A204.1 (cell line): ENCODE data around the gene TPP2.

Experiments used
- FAIRE-seq: peaks from 2 replicates; lab custom pipeline; 2012; peaks lifted over from hg19 to GRCh38; lab: Jason Lieb, UNC

The TPP2 gene

DNA sequence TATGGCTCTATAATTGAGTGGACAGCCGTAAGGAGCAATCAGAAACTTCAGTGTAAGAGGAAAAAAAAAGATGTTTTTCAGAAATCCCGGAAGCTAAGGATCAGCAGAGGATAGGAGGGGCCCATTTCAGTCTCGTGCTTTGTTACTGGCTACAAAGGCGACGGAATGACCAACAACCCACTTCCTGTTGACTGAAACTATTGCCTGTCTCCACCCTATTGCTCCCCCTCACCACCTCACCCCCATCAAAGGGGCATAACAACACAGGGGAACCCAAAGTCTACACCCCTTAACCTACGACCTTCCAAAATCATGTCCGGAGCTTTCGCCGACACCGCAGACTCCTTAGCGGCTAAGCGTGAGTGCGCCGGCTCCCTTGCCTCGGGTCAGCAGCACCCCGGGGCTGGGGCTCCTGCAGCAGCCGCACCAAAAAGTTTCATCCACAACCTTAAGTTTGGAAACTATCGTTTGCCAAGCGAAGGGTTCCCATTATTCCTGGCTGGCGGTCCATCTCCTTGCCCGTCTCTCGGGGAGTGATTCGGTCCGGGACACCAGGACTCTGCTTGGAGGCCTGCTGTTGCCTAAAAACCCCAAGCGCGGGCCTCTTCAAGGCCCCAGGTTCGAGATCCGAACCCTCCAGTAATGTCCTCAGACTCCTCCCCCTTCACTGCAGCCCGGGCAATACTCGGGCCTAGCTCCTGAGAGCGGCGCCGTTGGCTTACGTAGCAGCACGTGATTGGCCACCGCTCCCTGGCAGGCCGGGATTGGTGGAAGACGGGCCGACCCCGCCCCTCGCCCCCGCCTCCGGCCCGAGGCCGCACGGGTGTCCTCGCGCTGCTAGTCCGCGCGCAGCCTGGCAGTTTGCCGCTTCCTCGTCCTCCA is at the start of gene TPP2:
TPP2 (plus strand) TSS at position 840 of the 882 bp plus-strand sequence. CDS start 53 bp downstream, outside the sequence.
- FAIRE-seq: peak; percentile 84

DNA sequence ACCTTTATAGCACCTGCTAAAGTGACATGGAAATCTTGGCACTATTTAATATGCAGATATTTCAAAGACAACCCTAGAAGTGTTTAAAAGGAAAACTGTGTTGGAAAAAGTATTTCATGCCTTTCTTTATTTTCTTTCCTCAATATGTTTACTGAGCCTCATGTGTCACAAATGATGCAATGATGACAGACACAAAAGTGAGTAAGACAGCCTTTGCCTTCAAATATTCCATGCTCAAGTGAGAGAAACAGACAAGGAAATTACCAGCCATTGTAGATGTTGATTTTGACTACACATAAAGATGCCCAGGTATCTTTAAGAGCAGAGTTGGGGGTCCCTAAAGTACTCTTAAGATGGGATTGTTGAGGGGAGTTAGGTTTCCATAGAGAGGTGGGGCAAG is 48.0 kb upstream of the TPP2 start:
- FAIRE-seq: no peak

DNA sequence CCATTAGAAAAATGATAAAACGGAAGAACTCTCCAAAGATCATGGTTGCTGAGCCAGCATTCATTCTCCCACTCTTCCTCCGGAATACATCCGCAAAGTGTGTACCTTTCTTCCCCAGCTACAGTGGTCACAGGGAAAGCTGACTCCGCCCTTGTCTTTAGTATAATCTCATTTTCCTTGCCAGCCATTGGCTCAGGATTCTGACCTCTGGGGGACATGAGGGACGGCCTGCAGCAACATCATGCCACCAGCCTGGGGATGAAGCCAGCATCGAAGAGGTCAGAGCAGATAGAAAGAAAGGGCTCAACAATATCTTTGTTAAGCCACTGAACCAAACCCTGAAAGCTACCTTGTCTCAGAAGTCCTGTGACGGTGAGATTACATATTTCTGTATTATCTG is 46.3 kb upstream of the TPP2 start:
- FAIRE-seq: no peak

DNA sequence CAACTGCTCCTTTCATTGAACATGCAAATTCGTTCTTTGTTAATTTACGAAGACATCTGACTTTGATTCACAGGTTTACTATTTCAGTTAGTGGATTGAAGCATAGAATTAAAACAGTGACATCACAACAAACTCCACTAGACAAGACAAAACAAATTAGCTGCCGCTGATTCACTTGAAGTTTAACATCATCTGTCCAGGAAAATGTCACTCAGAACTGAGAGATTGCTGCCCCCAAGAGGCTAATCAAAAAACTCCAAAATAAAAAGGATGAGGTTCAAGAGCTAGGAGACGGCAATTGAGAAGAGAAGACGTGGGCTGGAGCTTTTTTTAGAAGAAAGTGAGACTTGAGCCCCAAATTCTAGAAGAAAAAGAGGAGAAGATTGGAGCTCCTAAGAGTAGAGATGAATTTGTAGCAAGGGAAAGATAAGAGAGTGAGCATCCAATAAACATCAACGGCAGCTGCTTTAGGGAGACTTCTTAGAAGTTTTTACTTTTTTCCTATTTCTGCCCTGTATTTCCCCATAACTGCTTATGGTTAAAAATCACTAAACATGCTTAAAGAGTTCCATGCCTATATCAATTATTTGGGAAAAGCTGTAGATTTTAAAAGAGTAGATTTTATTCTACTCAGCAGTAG is 40.8 kb upstream of the TPP2 start:
- FAIRE-seq: peak; percentile 91

DNA sequence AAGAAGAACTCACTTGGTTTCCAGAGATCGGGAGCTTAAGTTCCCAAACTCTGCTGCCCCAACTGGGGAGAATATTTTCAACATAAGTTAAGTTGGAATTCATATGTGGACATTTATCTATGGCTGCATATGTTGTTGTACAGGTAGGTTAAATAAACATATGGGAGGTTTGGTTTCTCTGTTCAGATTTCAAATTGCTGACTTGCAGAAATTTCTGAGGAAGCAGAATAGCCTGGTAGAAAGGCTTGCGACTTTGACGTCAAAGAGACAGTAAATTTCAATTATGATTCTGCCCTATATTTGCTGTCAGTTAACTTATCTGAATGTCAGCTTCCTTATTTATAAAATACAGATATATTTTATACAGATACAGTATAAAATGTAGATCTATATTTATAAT is 40.0 kb upstream of the TPP2 start:
- no peak for FAIRE-seq

DNA sequence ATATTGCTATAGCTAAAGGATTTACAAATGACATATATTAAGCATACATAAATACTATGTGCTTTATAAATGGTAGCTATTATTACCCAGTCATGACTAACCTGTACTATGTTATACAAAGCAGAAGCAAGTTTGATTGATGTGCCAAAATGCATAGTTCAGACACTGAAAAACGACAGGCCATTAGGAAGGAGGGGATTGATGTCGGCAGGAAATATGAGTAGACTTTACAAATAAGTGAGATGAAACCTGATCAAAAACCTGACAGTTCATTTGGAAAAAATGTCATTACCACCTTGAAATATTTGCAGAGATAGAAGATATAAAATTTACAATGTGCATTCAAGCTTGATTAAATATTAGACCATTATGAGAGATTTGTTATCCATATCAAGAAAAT is 38.8 kb upstream of the TPP2 start:
- FAIRE-seq: no peak

DNA sequence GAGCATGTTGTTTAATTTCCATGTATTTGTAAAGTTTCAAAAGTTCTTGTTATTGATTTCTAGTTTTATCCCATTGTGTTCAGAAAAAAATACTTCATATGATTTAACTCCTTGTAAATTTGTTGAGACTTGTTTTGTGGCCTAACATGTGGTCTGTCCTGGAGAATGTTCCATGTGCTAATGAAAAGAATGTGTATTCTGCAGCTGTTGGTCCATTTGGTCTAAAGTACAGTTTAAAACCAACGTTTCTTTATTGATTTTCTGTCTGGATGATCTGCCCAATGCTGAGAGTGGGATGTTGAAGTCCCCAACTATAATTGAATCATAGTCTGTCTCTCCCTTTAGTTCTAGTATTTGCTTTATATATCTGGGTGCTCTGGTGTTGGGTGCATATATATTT is 34.9 kb upstream of the TPP2 start:
- FAIRE-seq: no peak

DNA sequence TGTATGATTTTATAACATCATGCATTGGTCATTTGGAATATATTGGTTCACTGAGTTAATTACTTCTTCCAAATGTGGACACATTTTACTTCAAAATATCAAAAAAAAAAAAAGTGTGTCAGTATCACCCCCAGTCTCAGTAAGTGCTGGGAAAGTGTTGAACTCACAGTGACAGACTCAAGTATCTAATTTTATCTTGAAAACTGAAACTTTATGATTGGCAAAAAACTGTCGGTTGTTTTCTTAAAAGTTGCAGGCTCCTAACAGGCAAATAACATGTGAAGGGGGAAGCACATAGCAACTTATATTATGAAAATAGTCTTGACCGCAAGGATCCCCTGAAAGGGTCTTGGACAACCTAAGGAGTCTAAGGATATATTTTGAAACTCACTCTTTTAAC is 33.5 kb upstream of the TPP2 start:
- FAIRE-seq: no peak

DNA sequence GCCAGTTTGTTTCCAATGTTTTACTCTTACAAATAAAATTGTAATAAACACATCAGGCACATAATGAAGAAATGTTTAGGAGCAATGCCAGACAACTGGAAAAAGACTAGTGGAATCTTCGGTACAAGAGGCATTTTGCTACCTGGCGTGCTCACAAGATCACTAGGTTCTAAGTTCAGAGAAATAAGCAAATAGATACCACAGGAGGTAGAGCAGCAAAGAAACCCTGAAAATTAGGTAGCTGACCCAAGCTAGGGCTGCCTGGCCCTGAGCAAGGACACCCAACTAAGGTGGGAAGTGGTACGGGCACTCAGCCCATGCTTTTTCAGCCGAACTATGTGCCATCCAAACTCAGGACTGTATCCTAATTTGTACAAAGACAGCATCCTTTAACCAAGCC is 32.2 kb upstream of the TPP2 start:
- FAIRE-seq: no peak

DNA sequence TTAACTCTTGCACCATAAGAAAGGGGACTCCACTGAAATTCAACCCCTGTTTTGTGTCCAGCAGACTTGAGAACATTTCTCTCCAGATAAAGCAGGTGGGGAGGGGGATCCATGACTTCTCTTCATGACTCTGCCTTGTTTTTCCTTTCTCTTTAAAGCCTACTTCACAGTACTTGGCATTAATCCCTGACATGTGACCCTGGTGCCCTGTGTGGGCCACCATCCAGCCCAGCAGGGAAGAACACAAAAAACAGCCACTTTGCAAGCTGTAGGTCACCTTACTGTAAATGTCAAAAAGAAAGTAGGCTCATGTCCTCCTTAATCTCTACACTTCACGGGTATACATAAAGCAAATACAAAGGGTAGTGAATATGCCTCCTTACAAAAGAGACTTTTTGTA is 30.3 kb upstream of the TPP2 start:
- FAIRE-seq: no peak

DNA sequence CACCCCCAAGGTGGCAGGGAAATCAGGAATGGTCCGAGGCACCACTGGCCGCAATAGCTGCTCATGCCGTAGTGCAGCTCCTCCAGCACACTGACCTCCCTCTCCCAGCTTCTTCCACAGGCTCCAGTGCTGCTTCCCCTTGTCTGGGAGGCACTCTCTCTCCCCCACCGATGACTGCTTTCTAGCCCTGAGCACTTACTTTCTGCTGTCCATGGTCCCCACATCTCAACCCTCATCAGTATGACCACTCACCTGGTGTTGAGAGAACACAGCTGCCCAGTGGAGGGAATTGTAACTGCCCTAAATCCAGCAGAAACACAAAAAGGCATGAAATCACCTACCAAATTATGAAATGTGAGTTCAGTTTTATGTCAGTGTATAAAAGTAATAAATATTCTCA is 28.9 kb upstream of the TPP2 start:
- no peak for FAIRE-seq

DNA sequence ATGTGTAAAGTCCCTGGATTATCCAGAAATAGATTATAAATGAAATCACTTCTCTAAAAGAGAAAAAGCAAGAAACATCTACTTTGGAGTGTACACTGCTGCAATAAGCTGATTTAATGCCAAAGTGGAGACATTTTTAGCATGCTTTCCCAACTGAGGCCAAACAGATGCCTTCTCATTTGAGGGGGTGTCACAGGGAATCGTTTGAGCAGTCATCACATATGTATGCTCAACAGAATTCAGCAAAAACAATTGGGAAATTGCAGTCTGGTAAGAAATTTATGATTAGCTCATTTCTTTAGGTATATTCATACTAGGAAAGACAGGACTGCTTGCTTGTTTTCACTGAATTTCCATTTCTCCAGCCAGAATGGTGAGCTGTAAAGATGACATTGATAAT is 27.3 kb upstream of the TPP2 start:
- no peak for FAIRE-seq

DNA sequence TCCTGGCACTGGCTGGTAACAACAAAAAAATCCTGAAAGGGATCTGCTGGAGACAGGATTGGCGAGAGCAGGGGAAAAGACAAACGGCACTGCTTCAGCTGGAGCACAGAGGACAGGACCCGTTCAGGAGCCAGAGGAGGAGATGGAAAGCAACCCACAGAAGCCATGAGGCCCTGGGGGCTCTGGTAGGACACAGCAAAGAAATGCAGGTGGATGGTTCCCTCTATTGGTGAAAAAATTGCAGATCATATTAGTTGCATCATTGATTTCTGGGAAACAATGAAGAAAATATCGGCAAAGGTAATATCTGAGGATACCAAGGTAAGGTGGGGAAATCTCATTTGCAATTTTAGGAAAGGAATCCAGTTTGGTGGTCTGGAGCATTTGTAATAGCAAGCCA is 25.7 kb upstream of the TPP2 start:
- no peak for FAIRE-seq

DNA sequence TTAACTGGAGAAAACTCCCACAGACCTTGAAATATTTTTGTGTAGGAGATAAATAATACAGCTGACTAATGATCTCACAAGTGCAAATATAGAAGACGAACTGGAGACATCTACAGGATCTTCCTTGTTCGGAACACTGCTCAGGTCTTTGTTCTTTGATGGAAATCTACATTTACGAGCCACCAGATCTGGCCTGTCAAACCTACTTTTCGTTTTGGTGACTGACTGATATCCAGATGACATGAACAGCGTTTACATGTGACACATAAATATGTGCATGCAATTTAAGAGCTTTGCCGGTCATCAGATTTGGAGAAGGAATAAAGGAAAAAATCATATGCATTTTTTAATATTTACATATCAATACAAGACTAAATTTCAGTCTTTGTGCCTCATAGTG is 24.5 kb upstream of the TPP2 start:
- no peak for FAIRE-seq

DNA sequence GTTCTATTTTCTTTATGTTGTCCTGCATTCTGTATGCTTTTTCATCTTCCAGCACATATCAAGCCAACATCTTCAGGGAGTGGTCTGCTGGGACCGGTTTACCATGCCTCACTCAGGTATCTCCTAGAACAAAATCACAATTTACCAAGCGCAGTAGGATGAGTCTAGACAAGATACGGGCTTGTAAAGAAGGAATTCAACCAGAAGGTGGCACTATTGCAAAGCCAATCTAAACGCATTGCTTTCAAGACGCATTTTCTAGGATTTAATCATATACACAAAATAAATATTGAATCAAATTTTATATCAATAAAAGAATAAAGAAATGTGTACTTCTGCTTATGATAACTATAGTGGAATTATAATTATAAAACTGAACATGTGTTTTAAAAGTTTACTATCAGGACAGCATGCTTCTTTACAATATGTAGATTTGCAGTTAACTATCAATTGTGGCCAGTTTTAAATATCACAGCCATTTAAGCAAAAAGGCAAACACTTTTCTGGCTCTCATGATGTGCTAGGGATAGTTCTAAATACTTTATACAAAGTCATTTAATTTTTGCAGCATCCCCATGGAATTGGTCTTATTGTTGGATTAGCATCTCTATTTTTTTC is 16.1 kb upstream of the TPP2 start:
- peak; percentile 94 for FAIRE-seq

DNA sequence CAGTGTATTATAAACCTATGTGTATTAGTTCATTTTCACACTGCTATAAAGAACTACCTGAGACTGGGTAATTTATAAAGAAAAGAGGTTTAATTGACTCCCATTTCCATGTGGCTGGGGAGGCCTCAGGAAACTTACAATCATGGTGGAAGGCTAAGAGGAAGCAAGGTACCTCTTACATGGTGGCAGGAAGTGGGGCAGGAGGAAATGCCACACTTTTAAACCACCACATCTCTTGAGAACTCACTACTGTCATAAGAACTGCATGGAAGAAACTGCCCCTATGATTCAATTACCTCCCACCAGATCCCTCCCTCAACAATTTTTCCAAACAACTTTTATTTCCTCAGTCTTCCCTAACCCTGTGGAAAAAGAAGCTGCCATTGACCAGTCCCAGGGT is 14.5 kb upstream of the TPP2 start:
- no peak for FAIRE-seq

DNA sequence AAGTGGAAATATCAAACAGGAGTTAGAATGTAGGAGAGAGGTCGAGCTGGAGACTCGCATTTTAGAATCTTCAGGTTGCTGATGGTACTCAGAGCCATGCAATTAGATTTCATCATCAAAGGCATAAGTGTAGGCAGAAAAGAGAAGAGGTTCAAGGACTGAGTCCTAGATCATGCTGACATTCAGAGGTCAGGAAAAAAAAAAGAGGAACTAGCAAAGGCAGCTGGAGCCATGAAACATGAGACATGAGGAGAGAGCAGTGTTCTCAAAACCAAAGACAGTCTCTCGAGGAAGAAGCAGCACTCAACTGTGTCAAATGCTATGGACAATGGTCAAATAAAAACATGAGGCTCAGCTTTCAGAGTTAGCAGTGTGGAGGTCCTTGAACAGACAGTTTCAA is 12.4 kb upstream of the TPP2 start:
- FAIRE-seq: no peak

DNA sequence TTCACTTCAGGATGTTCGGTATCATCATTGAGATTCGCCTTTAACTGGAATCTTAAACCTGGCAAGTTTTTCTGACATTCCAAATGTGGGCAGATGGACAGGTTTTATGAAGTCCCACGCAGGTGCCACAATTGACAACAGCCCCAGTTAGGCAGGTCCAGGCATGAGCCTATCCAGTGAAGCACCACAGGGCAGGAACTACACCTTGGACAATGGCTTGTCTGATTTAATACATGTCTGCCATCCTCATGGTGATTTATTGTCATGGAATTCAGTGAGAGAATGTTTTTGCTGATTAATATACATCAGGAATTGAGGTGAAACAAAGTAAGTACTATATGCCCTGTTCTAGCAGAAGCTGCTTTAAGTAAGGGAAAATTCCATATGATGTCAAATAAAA is 10.2 kb upstream of the TPP2 start:
- FAIRE-seq: no peak

DNA sequence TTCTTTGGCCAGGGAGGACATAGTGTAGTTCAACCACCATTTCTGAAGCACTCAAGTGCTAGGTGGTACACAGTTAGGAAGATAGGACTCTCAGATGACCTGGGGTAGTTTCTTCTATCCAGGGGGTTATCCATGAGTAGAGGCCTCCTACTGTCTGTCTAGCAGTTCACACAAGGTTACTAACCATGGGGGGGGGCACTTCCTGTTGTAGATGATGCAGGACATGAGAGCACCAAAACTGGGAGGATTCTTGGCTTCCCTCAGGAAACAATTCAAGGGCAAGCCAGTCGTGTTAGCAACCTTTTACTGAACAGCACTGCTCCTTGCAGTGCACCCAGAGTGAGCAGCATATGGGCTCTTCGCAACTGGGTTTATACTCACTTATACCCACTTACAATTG is 8.9 kb upstream of the TPP2 start:
- no peak for FAIRE-seq

DNA sequence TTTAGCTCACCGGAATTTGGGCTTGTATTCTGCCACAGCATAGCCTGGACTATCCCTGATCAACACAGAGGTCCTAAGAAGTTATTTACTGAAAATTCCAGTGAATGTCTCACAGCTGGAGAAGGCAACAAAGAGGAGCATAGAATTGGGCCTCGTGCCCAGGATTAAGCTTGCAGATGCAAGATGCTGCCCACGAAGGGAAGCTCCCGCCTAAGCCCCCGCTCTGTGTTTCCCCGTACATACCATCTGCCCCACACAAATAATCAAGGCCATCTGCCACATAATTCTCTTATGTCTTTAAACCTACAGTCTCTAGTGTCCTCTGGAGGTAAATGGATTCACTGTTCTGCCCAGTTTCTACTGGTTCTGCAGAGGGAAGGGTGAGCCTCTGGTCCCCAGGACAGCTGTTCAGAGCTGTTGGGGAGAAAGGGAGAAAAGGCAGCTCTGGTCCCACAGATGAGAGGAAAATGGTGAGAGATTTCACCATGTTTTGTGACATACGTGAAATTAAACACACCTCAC is 7.4 kb upstream of the TPP2 start:
- no peak for FAIRE-seq

DNA sequence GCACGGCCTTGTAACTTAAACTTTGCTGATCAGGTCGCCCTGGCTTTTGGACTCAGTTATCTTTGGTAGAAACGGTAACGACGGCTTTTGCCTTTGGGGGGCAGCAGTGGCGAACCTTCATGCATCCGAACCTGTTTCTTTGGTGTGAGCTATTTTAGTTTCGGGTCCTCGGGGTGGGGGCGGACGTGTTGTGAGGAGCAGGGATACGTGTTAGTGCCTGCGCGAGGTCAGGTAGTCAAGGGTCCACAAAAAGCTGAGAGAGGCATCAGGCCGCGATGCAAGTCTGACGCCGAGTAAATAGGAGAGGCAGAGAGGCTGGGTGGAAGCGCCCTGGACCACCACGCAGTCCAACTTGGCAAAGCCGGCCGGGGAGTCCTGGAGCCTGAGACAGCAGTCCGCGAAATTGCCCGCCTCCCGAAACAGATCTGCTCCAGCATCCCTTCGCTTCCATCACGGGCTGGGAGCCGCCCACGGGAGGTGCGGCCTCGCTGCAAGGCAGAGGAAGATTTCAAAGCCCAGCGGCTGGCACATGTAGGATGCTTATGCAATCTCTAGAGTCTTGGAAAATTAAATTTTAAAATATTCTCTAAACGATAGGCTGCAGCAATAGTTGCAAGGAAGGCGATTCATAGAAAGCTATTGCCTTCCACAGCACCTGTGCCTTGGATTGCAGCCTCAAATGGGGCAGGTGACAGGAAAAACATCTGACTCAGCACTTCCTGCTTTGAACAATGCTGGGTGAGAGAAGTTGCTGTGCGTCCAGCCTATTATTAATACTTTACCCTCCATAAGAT is 4.6 kb upstream of the TPP2 start:
- FAIRE-seq: peak; percentile 30

DNA sequence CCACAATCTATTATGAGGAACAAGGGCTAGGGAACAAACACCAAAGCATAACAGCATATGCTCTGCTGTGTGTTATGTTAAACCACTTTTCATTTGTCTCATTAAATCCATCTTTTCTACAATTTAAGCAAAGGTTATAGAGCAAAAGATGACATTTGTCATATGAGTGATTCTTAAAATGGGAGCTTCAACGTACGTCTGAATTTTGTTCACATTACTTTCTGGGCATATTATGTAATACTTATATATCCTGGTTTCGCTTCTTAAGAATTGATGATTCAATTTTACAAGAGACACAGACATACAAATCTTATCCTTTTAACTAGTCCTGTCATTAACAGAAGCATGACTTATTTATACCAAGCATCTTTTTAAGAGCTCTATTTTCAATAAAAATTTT is 3.3 kb upstream of the TPP2 start:
- no peak for FAIRE-seq
